Type B pancreatic cell (in vitro differentiated cells): ENCODE results near the gene CORO6. TPM values are rescaled to one million over a fixed set of nuclear protein-coding genes. Genes with fewer than 3 reads are reported as not detected.

Source experiments
- DNase-seq: peaks from one replicate; pipeline ENCODE4 v3.0.0; 2021; ENCODE audit warnings: mixed read lengths; ENCODE audit not compliant: unreplicated experiment; ENCODE audit errors: extremely low spot score
- H3K27ac Mint-ChIP-seq: 2 replicates; pipeline ENCODE4 v1.8.0; 2021; ENCODE audit warnings: mild to moderate bottlenecking, mixed read lengths
- H3K27me3 Mint-ChIP-seq: 2 replicates; pipeline ENCODE4 v1.8.0; 2021; ENCODE audit warnings: mixed read lengths
- H3K36me3 Mint-ChIP-seq: 2 replicates; pipeline ENCODE4 v1.8.0; 2021; ENCODE audit warnings: mixed read lengths
- H3K4me1 Mint-ChIP-seq: one replicate; pipeline ENCODE4 v1.8.0; 2021; ENCODE audit warnings: mixed read lengths; ENCODE audit not compliant: unreplicated experiment
- H3K4me3 Mint-ChIP-seq: 2 replicates; pipeline ENCODE4 v1.8.0; 2021; ENCODE audit warnings: mild to moderate bottlenecking, mixed read lengths
- H3K9me3 Mint-ChIP-seq: 2 replicates; pipeline ENCODE4 v1.8.0; 2021; ENCODE audit warnings: mixed read lengths
- CTCF ChIP-seq: fragments of 200-600 bp; sonication (generic); conservative IDR thresholded peaks from 2 replicates; pipeline ENCODE4 v1.5.0; 2021; ENCODE audit warnings: antibody characterized with exemption, mild to moderate bottlenecking
- total RNA-seq: library from RNA; stranded (reverse); gene quantifications from 2 replicates; pipeline ENCODE4 v1.2.1, GENCODE V29; 2021; ENCODE audit warnings: low replicate concordance

Gene CORO6
- total RNA-seq, 1 donor from 2014 or later, result 6.8 TPM

GRCh38 chr17:29633886-29634285 is 11.2 kb upstream of the CORO6 start:
- peaks cover 5% of the 10 kb centered on the region for H3K4me1 Mint-ChIP-seq

GRCh38 chr17:29630630-29631193 is 8.0 kb upstream of the CORO6 start:
- no peak overlapping the region for H3K27ac Mint-ChIP-seq
- no peak overlapping the region for H3K4me3 Mint-ChIP-seq
- no peak for TF ChIP-seq CTCF
- no peaks in the 10 kb centered on the region for H3K9me3 Mint-ChIP-seq
- peaks cover 9% of the 10 kb centered on the region for H3K36me3 Mint-ChIP-seq
- no peak for DNase-seq
- H3K4me1 Mint-ChIP-seq, result peaks cover 5% of the 10 kb centered on the region
- H3K27me3 Mint-ChIP-seq, result no peaks in the 10 kb centered on the region

More at GRCh38 chr17:29633886-29634285, 11.2 kb upstream of the CORO6 start:
- Mint-ChIP-seq H3K9me3 (no peaks in the 10 kb centered on the region), H3K4me3 (no peak overlapping the region), H3K27me3 (no peaks in the 10 kb centered on the region), H3K36me3 (peaks cover 9% of the 10 kb centered on the region), H3K27ac (no peak overlapping the region)
- no peak for TF ChIP-seq CTCF
- DNase-seq, result no peak

GRCh38 chr17:29629839-29630238 is 7.1 kb upstream of the CORO6 start:
- Mint-ChIP-seq H3K36me3 (peaks cover 9% of the 10 kb centered on the region), H3K27me3 (no peaks in the 10 kb centered on the region), H3K4me3 (no peak overlapping the region), H3K27ac (no peak overlapping the region), H3K9me3 (no peaks in the 10 kb centered on the region), H3K4me1 (peaks cover 5% of the 10 kb centered on the region)
- TF ChIP-seq CTCF, result no peak
- DNase-seq, result no peak

GRCh38 chr17:29628644-29629043 is 5.9 kb upstream of the CORO6 start:
- no peak for TF ChIP-seq CTCF
- no peaks in the 10 kb centered on the region for H3K9me3 Mint-ChIP-seq
- no peak for DNase-seq

GRCh38 chr17:29627951-29628350 is 5.2 kb upstream of the CORO6 start:
- Mint-ChIP-seq H3K27me3 (peaks cover 3% of the 10 kb centered on the region), H3K27ac (no peak overlapping the region), H3K4me3 (no peak overlapping the region), H3K9me3 (no peaks in the 10 kb centered on the region), H3K36me3 (peaks cover 6% of the 10 kb centered on the region), H3K4me1 (peaks cover 11% of the 10 kb centered on the region)
- TF ChIP-seq CTCF, result no peak
- no peak for DNase-seq

More at GRCh38 chr17:29628644-29629043, 5.9 kb upstream of the CORO6 start:
- no peak overlapping the region for H3K4me3 Mint-ChIP-seq
- peaks cover 6% of the 10 kb centered on the region for H3K36me3 Mint-ChIP-seq
- H3K27me3 Mint-ChIP-seq, result no peaks in the 10 kb centered on the region
- peaks cover 5% of the 10 kb centered on the region for H3K4me1 Mint-ChIP-seq
- no peak overlapping the region for H3K27ac Mint-ChIP-seq
